H9 (cell line): ENCODE data around the gene STARD4. TPM values are rescaled to one million over a fixed set of nuclear protein-coding genes. Genes with fewer than 3 reads are reported as not detected.

Experiments used
- DNase-seq: peaks from one replicate; pipeline ENCODE4 v3.0.0-alpha.2; 2017
- H2AFZ ChIP-seq: one replicate; pipeline ENCODE4 v1.6.1; 2013; ENCODE audit warnings: mild to moderate bottlenecking, low read length, control low read depth, moderate library complexity
- H2AK5ac ChIP-seq: 2 replicates; pipeline ENCODE4 v1.6.1; 2013; ENCODE audit warnings: low read length, control low read depth, mixed read lengths; ENCODE audit not compliant: insufficient read length
- H2BK120ac ChIP-seq: one replicate; pipeline ENCODE4 v1.6.1; 2013; ENCODE audit warnings: low read depth, mild to moderate bottlenecking, low read length, control low read depth, inconsistent platforms; ENCODE audit not compliant: poor library complexity, severe bottlenecking
- H2BK12ac ChIP-seq: 2 replicates; pipeline ENCODE4 v1.6.1; 2013; ENCODE audit warnings: low read length, control low read depth, mixed read lengths, low read depth; ENCODE audit not compliant: insufficient read length
- H2BK15ac ChIP-seq: 2 replicates; pipeline ENCODE4 v1.6.1; 2013; ENCODE audit warnings: low read depth, low read length, control low read depth
- H2BK20ac ChIP-seq: one replicate; pipeline ENCODE4 v1.6.1; 2013; ENCODE audit warnings: low read depth, mild to moderate bottlenecking, low read length, control low read depth, inconsistent platforms; ENCODE audit not compliant: poor library complexity, severe bottlenecking
- H2BK5ac ChIP-seq: 2 replicates; pipeline ENCODE4 v1.6.1; 2013; ENCODE audit warnings: low read length, control low read depth, mixed read lengths; ENCODE audit not compliant: insufficient read length
- H3K14ac ChIP-seq: 2 replicates; pipeline ENCODE4 v1.6.1; 2013; ENCODE audit warnings: low read length, control low read depth; ENCODE audit not compliant: insufficient read depth
- H3K18ac ChIP-seq: 2 replicates; pipeline ENCODE4 v1.6.1; 2013; ENCODE audit warnings: low read depth, mild to moderate bottlenecking, mixed read lengths, low read length, control low read depth; ENCODE audit not compliant: insufficient read length
- H3K23ac ChIP-seq: 2 replicates; pipeline ENCODE4 v1.6.1; 2013; ENCODE audit warnings: low read length, control low read depth, mixed read lengths, low read depth; ENCODE audit not compliant: insufficient read length
- H3K23me2 ChIP-seq: 2 replicates; pipeline ENCODE4 v1.6.1; 2013; ENCODE audit warnings: low read depth, mild to moderate bottlenecking, mixed read lengths, low read length, control low read depth; ENCODE audit not compliant: insufficient read length, poor library complexity, severe bottlenecking
- H3K27ac ChIP-seq: 2 replicates; pipeline ENCODE4 v1.5.1; 2013; ENCODE audit warnings: low read length, control low read depth, mixed read lengths, low read depth; ENCODE audit not compliant: insufficient read length
- H3K27me3 ChIP-seq: 2 replicates; pipeline ENCODE4 v1.6.1; 2013; ENCODE audit warnings: low read length, control low read depth, inconsistent platforms; ENCODE audit not compliant: insufficient read depth
- H3K4ac ChIP-seq: 2 replicates; pipeline ENCODE4 v1.6.1; 2013; ENCODE audit warnings: low read depth, mild to moderate bottlenecking, control low read depth, inconsistent platforms, low read length, moderate library complexity
- H3K4me1 ChIP-seq: 2 replicates; pipeline ENCODE4 v1.6.1; 2013; ENCODE audit warnings: low read length, control low read depth, inconsistent platforms; ENCODE audit not compliant: insufficient read depth
- H3K4me2 ChIP-seq: 2 replicates; pipeline ENCODE4 v1.6.1; 2013; ENCODE audit warnings: low read length, control low read depth, mixed read lengths; ENCODE audit not compliant: insufficient read length, insufficient read depth
- H3K56ac ChIP-seq: 2 replicates; pipeline ENCODE4 v1.6.1; 2013; ENCODE audit warnings: low read depth, mild to moderate bottlenecking, mixed read lengths, low read length, control low read depth; ENCODE audit not compliant: insufficient read length
- H3K79me1 ChIP-seq: 2 replicates; pipeline ENCODE4 v1.6.1; 2013; ENCODE audit warnings: low read depth, mild to moderate bottlenecking, moderate library complexity, low read length, control low read depth, inconsistent platforms; ENCODE audit not compliant: insufficient read depth, poor library complexity, severe bottlenecking
- H3K79me2 ChIP-seq: 2 replicates; pipeline ENCODE4 v1.6.1; 2013; ENCODE audit warnings: low read length, control low read depth, inconsistent platforms; ENCODE audit not compliant: insufficient read depth
- H3K9ac ChIP-seq: 2 replicates; pipeline ENCODE4 v1.6.1; 2013; ENCODE audit warnings: low read length, control low read depth, mixed read lengths; ENCODE audit not compliant: insufficient read length; ENCODE audit errors: extremely low read depth
- H3K9me3 ChIP-seq: one replicate; pipeline ENCODE4 v1.6.1; 2013; ENCODE audit warnings: low read depth, low read length, inconsistent platforms; ENCODE audit not compliant: control insufficient read depth
- H3T11ph ChIP-seq: one replicate; pipeline ENCODE4 v1.6.1; 2013; ENCODE audit warnings: mild to moderate bottlenecking, low read length, control low read depth, inconsistent platforms
- H4K20me1 ChIP-seq: one replicate; pipeline ENCODE4 v1.6.1; 2013; ENCODE audit not compliant: control insufficient read depth, insufficient read length, insufficient read depth
- H4K5ac ChIP-seq: 2 replicates; pipeline ENCODE4 v1.6.1; 2013; ENCODE audit warnings: low read depth, mild to moderate bottlenecking, mixed read lengths, low read length, control low read depth; ENCODE audit not compliant: insufficient read length
- H4K8ac ChIP-seq: replicated peaks from 2 replicates; pipeline ENCODE4 v1.6.1; 2013; ENCODE audit warnings: low read length, control low read depth, mixed read lengths, low read depth; ENCODE audit not compliant: insufficient read length
- H4K91ac ChIP-seq: 2 replicates; pipeline ENCODE4 v1.6.1; 2013; ENCODE audit warnings: low read depth, mild to moderate bottlenecking, moderate library complexity, mixed read lengths, low read length, control low read depth; ENCODE audit not compliant: insufficient read length
- H3K27ac Mint-ChIP-seq, 3 experiments: 2 replicates in 2 of 3; 3 replicates in 1 of 3; pipeline ENCODE4 v1.8.0; 2020 to 2021; ENCODE audit warnings: mixed read lengths in 3 of 3, mild to moderate bottlenecking in 1 of 3, moderate library complexity in 1 of 3
- H3K27me3 Mint-ChIP-seq: 2 replicates; pipeline ENCODE4 v1.8.0; 2021; ENCODE audit warnings: low read depth, mild to moderate bottlenecking, moderate library complexity, mixed read lengths
- H3K36me3 Mint-ChIP-seq, 3 experiments: 2 replicates in 2 of 3; 3 replicates in 1 of 3; pipeline ENCODE4 v1.8.0; 2020 to 2021; ENCODE audit warnings: low read depth in 3 of 3, mixed read lengths in 3 of 3; ENCODE audit not compliant: insufficient read depth in 1 of 3
- H3K4me1 Mint-ChIP-seq, 2 experiments: 2 replicates each; pipeline ENCODE4 v1.8.0; 2020; ENCODE audit warnings: mixed read lengths in 2 of 2
- H3K4me3 Mint-ChIP-seq, 2 experiments: 2 replicates in 1 of 2; 3 replicates in 1 of 2; pipeline ENCODE4 v1.8.0; 2020 to 2021; ENCODE audit warnings: mild to moderate bottlenecking in 2 of 2, mixed read lengths in 2 of 2, moderate library complexity in 1 of 2
- H3K9me3 Mint-ChIP-seq, 2 experiments: 2 replicates in 1 of 2; 3 replicates in 1 of 2; pipeline ENCODE4 v1.8.0; 2020; ENCODE audit warnings: mild to moderate bottlenecking in 2 of 2, mixed read lengths in 2 of 2, moderate library complexity in 1 of 2
- WGBS: extraction: QIAGEN DNeasy Blood & Tissue Kit; methylation state at CpG from one replicate; pipeline ENCODE4 v1.1.7; 2013; ENCODE audit warnings: missing lambda C conversion rate, low lambda C conversion rate, mixed read lengths; ENCODE audit not compliant: insufficient read length; ENCODE audit errors: extremely low coverage; 5-methylcytosine and 5-hydroxymethylcytosine counted together
- total RNA-seq: library from RNA; stranded (reverse); gene quantifications from 2 replicates; pipeline ENCODE4 v1.2.1, GENCODE V29; 2021
- TF ChIP-seq, protein P1 (sequence below): fragments of 200-600 bp; sonication (generic); conservative IDR thresholded peaks from 3 replicates; pipeline ENCODE4 v1.8.0; 2021; ENCODE audit warnings: antibody characterized with exemption, mild to moderate bottlenecking

STARD4 gene
- total RNA-seq, 1 experiment from 2014 or later, result 28.7 TPM

DNA sequence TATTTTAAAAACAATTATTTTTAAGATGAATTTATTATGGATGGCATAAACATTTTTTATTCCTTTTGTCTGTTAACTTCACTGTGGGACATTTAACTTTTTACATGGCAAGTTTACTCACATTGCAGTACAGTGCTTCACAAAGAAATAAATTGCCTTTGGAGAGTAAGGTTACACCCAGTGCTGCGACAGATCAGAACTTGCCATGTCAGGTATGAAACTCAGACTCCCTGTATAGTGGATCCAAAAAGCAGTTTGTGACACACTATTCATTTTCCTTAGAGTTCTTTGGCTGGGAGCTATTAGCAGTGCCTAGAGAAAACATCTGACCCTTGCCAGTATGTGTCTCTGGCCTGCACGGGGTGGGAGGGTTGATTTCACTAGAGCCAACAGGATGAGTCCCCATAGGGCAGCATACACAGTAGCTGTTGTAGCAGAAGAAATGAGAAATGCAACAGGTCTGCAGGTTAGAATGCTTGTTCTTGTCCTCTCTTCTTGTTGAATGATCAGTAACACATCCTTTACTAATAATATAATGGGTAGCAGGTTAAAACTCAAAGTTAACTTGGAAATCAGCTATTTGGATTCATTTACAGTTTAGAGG, 42.9 kb downstream of the STARD4 start:
- Histone ChIP-seq H4K20me1 (no peaks in the 10 kb centered on the region), H2BK15ac (no peak overlapping the region), H3K27me3 (no peaks in the 10 kb centered on the region), H2BK20ac (no peak overlapping the region), H3K9me3 (no peaks in the 10 kb centered on the region), H2AK5ac (no peak overlapping the region), H3K23ac (no peak overlapping the region), H4K91ac (no peak overlapping the region), H3K18ac (no peak overlapping the region), H3K9ac (no peak overlapping the region), H3K23me2 (no peaks in the 10 kb centered on the region), H4K5ac (no peak overlapping the region), H3K56ac (no peak overlapping the region), H3K4me2 (no peak overlapping the region), H3T11ph (no peak overlapping the region), H2BK120ac (no peak overlapping the region), H3K79me1 (no peaks in the 10 kb centered on the region), H2AFZ (no peak overlapping the region), H4K8ac (no peak overlapping the region), H3K27ac (no peak overlapping the region), H2BK12ac (no peak overlapping the region), H3K14ac (no peak overlapping the region), H3K4me1 (no peaks in the 10 kb centered on the region), H2BK5ac (no peak overlapping the region), H3K79me2 (no peaks in the 10 kb centered on the region), H3K4ac (no peak overlapping the region)
- H3K36me3 Mint-ChIP-seq, result peaks cover 2 to 24% (median 4%) of the 10 kb centered on the region in 3 experiments; a peak in 5 of 7 replicates
- no peak for DNase-seq
- no peak overlapping the region for H3K27ac Mint-ChIP-seq
- no peak overlapping the region for H3K4me3 Mint-ChIP-seq
- no peaks in the 10 kb centered on the region for H3K4me1 Mint-ChIP-seq
- H3K27me3 Mint-ChIP-seq, result no peaks in the 10 kb centered on the region
- no CpG with 5 or more reads among the region's 2 CpGs for WGBS
- TF ChIP-seq, protein P1, sequence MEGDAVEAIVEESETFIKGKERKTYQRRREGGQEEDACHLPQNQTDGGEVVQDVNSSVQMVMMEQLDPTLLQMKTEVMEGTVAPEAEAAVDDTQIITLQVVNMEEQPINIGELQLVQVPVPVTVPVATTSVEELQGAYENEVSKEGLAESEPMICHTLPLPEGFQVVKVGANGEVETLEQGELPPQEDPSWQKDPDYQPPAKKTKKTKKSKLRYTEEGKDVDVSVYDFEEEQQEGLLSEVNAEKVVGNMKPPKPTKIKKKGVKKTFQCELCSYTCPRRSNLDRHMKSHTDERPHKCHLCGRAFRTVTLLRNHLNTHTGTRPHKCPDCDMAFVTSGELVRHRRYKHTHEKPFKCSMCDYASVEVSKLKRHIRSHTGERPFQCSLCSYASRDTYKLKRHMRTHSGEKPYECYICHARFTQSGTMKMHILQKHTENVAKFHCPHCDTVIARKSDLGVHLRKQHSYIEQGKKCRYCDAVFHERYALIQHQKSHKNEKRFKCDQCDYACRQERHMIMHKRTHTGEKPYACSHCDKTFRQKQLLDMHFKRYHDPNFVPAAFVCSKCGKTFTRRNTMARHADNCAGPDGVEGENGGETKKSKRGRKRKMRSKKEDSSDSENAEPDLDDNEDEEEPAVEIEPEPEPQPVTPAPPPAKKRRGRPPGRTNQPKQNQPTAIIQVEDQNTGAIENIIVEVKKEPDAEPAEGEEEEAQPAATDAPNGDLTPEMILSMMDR, result no peak
- H3K9me3 Mint-ChIP-seq, result peaks cover 12 to 14% of the 10 kb centered on the region in 2 experiments
